GM18526 (cell line): Measurements from ENCODE around the gene NELL2.

Experiments used
- POLR2A ChIP-seq: IDR thresholded peaks from 3 replicates; pipeline ENCODE4 v1.6.1; 2011; ENCODE audit not compliant: insufficient read length; ENCODE audit errors: extremely low read depth

NELL2 gene

GRCh38 chr12:44558340-44559100 lies 317.6 kb downstream of the NELL2 start:
- no peak for TF ChIP-seq POLR2A

- no peak for TF ChIP-seq POLR2A
Measured at GRCh38 chr12:44555454-44555853, 320.7 kb downstream of the NELL2 start.

- TF ChIP-seq POLR2A: no peak
Measured at GRCh38 chr12:44551631-44552030, 324.5 kb downstream of the NELL2 start.

- TF ChIP-seq POLR2A: no peak
Measured at GRCh38 chr12:44550377-44550776, 325.7 kb downstream of the NELL2 start.

GRCh38 chr12:44546060-44546459 lies 330.1 kb downstream of the NELL2 start:
- no peak for TF ChIP-seq POLR2A

GRCh38 chr12:44544018-44544417 lies 332.1 kb downstream of the NELL2 start:
- TF ChIP-seq POLR2A: no peak

- no peak for TF ChIP-seq POLR2A
Measured at GRCh38 chr12:44542716-44543115, 333.4 kb downstream of the NELL2 start.

GRCh38 chr12:44537354-44537753 lies 338.8 kb downstream of the NELL2 start:
- TF ChIP-seq POLR2A: no peak

GRCh38 chr12:44532940-44533339 lies 343.2 kb downstream of the NELL2 start:
- no peak for TF ChIP-seq POLR2A

GRCh38 chr12:44531320-44531971 lies 344.7 kb downstream of the NELL2 start:
- no peak for TF ChIP-seq POLR2A

- no peak for TF ChIP-seq POLR2A
Measured at GRCh38 chr12:44526655-44527182, 349.4 kb downstream of the NELL2 start.

- TF ChIP-seq POLR2A: no peak
Measured at GRCh38 chr12:44525806-44526654, 350.1 kb downstream of the NELL2 start.

GRCh38 chr12:44523828-44524227 lies 352.3 kb downstream of the NELL2 start:
- TF ChIP-seq POLR2A: no peak

GRCh38 chr12:44521702-44522101 lies 354.4 kb downstream of the NELL2 start:
- no peak for TF ChIP-seq POLR2A

GRCh38 chr12:44519931-44520330 lies 356.2 kb downstream of the NELL2 start:
- TF ChIP-seq POLR2A: no peak
